Renal pelvis (tissue), 3 donors: ENCODE measurements around the gene PDE11A. TPM values are rescaled to one million over a fixed set of nuclear protein-coding genes. Genes with fewer than 3 reads are reported as not detected.

Experiments
- polyA plus RNA-seq, 3 donors: library from polyadenylated mRNA; unstranded; fragments of 120-200 nt; gene quantifications; one replicate each; pipeline ENCODE4 v1.2.1, GENCODE V29; 2013; ENCODE audit not compliant: insufficient read length in 3 of 3

The PDE11A gene
- polyA plus RNA-seq, 3 donors: 6.9 to 8.8 (median 8.3) TPM

Other genes with a start within 250 kb of the PDE11A start
- gene RBM45, start 39.7 kb upstream of the PDE11A start, polyA plus RNA-seq: 10 to 100 TPM; 18.5 to 25.6 (median 23.1) TPM
- 1 to 10 TPM; 6.0 to 6.9 (median 6.5) TPM for gene OSBPL6, start 121.7 kb upstream of the PDE11A start, polyA plus RNA-seq